Neuronal stem cell (in vitro differentiated cells): ENCODE results near the gene KLHL30.

Experiments
- DNase-seq: peaks from one replicate; pipeline ENCODE4 v3.0.0-alpha.2; 2013; ENCODE audit warnings: low spot score
- H2AFZ ChIP-seq: one replicate; pipeline ENCODE4 v1.6.1; 2013; ENCODE audit warnings: mild to moderate bottlenecking, low read length, inconsistent platforms
- H2AK5ac ChIP-seq: 2 replicates; pipeline ENCODE4 v1.6.1; 2013; ENCODE audit warnings: low read depth, mild to moderate bottlenecking, inconsistent platforms, low read length, moderate library complexity, mixed read lengths
- H2BK120ac ChIP-seq: 2 replicates; pipeline ENCODE4 v1.6.1; 2013; ENCODE audit warnings: low read depth, mild to moderate bottlenecking, inconsistent platforms, low read length, moderate library complexity, mixed read lengths
- H2BK12ac ChIP-seq: one replicate; pipeline ENCODE4 v1.6.1; 2013; ENCODE audit warnings: low read length, inconsistent platforms
- H2BK15ac ChIP-seq: 2 replicates; pipeline ENCODE4 v1.6.1; 2013; ENCODE audit warnings: mild to moderate bottlenecking, low read length, inconsistent platforms, mixed read lengths
- H2BK5ac ChIP-seq: one replicate; pipeline ENCODE4 v1.6.1; 2013; ENCODE audit warnings: inconsistent platforms, mild to moderate bottlenecking, low read length, moderate library complexity
- H3K14ac ChIP-seq: one replicate; pipeline ENCODE4 v1.6.1; 2013; ENCODE audit warnings: low read length, inconsistent platforms
- H3K18ac ChIP-seq: 2 replicates; pipeline ENCODE4 v1.6.1; 2013; ENCODE audit warnings: low read length, inconsistent platforms
- H3K23ac ChIP-seq: 2 replicates; pipeline ENCODE4 v1.6.1; 2013; ENCODE audit warnings: low read depth, mild to moderate bottlenecking, mixed read lengths, low read length, inconsistent platforms; ENCODE audit not compliant: poor library complexity
- H3K27ac ChIP-seq: replicated peaks from 3 replicates; pipeline ENCODE4 v1.5.1; 2013; ENCODE audit warnings: low read length, inconsistent platforms
- H3K27me3 ChIP-seq, 3 experiments: 2 replicates each; pipeline ENCODE4 v1.6.1; 2013; ENCODE audit warnings: low read length in 3 of 3, mild to moderate bottlenecking in 2 of 3, inconsistent platforms in 1 of 3, low read depth in 1 of 3, mixed read lengths in 1 of 3, moderate library complexity in 1 of 3; ENCODE audit not compliant: control insufficient read depth in 3 of 3, insufficient read depth in 3 of 3
- H3K36me3 ChIP-seq, 2 donors: replicated peaks in 1 of 2; 2 replicates each; pipeline ENCODE4 v1.6.1; 2013; ENCODE audit warnings: low read length in 2 of 2; ENCODE audit not compliant: control insufficient read depth in 2 of 2, insufficient read depth in 2 of 2
- H3K4ac ChIP-seq: 2 replicates; pipeline ENCODE4 v1.6.1; 2013; ENCODE audit warnings: inconsistent platforms, mild to moderate bottlenecking, low read length, moderate library complexity
- H3K4me1 ChIP-seq, 2 donors: 1 replicate in 1 of 2; 2 replicates in 1 of 2; pipeline ENCODE4 v1.6.1; 2013; ENCODE audit warnings: low read length in 2 of 2, low read depth in 1 of 2; ENCODE audit not compliant: control insufficient read depth in 2 of 2, insufficient read depth in 1 of 2
- H3K4me2 ChIP-seq: one replicate; pipeline ENCODE4 v1.6.1; 2013; ENCODE audit warnings: mild to moderate bottlenecking, low read length, inconsistent platforms; ENCODE audit not compliant: insufficient read depth, poor library complexity, severe bottlenecking
- H3K4me3 ChIP-seq, 2 donors: 2 replicates each; pipeline ENCODE4 v1.5.1; 2013; ENCODE audit warnings: low read length in 2 of 2, mild to moderate bottlenecking in 2 of 2, inconsistent platforms in 1 of 2, moderate library complexity in 1 of 2
- H3K79me1 ChIP-seq: one replicate; pipeline ENCODE4 v1.6.1; 2013; ENCODE audit warnings: low read depth, mild to moderate bottlenecking, inconsistent platforms, low read length, moderate library complexity
- H3K9ac ChIP-seq: one replicate; pipeline ENCODE4 v1.6.1; 2013; ENCODE audit warnings: mild to moderate bottlenecking, low read depth, low read length, inconsistent platforms; ENCODE audit not compliant: poor library complexity
- H3K9me3 ChIP-seq, 2 donors: replicated peaks in 1 of 2; 2 replicates each; pipeline versions ENCODE3 to v1.6.1; 2013; ENCODE audit warnings: low read length in 2 of 2, mild to moderate bottlenecking in 2 of 2, inconsistent platforms in 1 of 2, low read depth in 1 of 2, mixed read lengths in 1 of 2, moderate library complexity in 1 of 2; ENCODE audit not compliant: control insufficient read depth in 2 of 2, insufficient read depth in 1 of 2
- H4K8ac ChIP-seq: one replicate; pipeline ENCODE4 v1.6.1; 2013; ENCODE audit warnings: low read depth, mild to moderate bottlenecking, inconsistent platforms, low read length, moderate library complexity
- H4K91ac ChIP-seq: one replicate; pipeline ENCODE4 v1.6.1; 2013; ENCODE audit warnings: low read length, low read depth, mild to moderate bottlenecking, inconsistent platforms; ENCODE audit not compliant: poor library complexity
- WGBS, 2 donors: extraction: QIAGEN DNeasy Blood & Tissue Kit; methylation state at CpG; one replicate each; pipeline ENCODE4 v1.1.7; 2013; ENCODE audit warnings: missing lambda C conversion rate in 2 of 2, mixed read lengths in 1 of 2; ENCODE audit not compliant: insufficient read length in 2 of 2, insufficient replicate concordance in 1 of 2; ENCODE audit errors: extremely low coverage in 2 of 2; 5-methylcytosine and 5-hydroxymethylcytosine counted together

Gene KLHL30

GRCh38 chr2:238105506-238106338 lies 32.7 kb upstream of the KLHL30 start:
- Histone ChIP-seq H3K27ac (no peak overlapping the region), H3K27me3 (no peaks in the 10 kb centered on the region), H3K4me1 (peaks cover 23 to 34% of the 10 kb centered on the region in 2 donors), H3K18ac (peak overlapping the region; percentile 85), H3K9ac (no peak overlapping the region), H3K4me2 (no peak overlapping the region), H2AK5ac (peak overlapping the region; percentile 86), H3K23ac (peak overlapping the region; percentile 97), H3K9me3 (no peaks in the 10 kb centered on the region), H3K4me3 (no peak overlapping the region), H2BK5ac (peak overlapping the region; percentile 24), H2AFZ (peak overlapping the region; percentile 15), H2BK12ac (peak overlapping the region; percentile 73), H4K91ac (no peak overlapping the region), H4K8ac (no peak overlapping the region), H3K79me1 (no peaks in the 10 kb centered on the region), H3K14ac (no peak overlapping the region), H2BK120ac (peak overlapping the region; percentile 85), H3K36me3 (no peaks in the 10 kb centered on the region), H3K4ac (no peak overlapping the region), H2BK15ac (peak overlapping the region; percentile 49)
- no peak for DNase-seq
- WGBS, 2 donors, result no CpG with 5 or more reads among the region's 28 CpGs

GRCh38 chr2:238106339-238106697 lies 32.1 kb upstream of the KLHL30 start:
- H2BK15ac ChIP-seq, result peak overlapping the region; percentile 19
- no peak overlapping the region for H3K4me3 ChIP-seq
- H3K27ac ChIP-seq, result no peak overlapping the region
- H3K23ac ChIP-seq, result peak overlapping the region; percentile 97
- H3K36me3 ChIP-seq, result no peaks in the 10 kb centered on the region
- DNase-seq, result no peak
- H3K4me2 ChIP-seq, result no peak overlapping the region
- H4K91ac ChIP-seq, result no peak overlapping the region
- peak overlapping the region; percentile 73 for H2BK12ac ChIP-seq
- WGBS, 2 donors, result no CpG with 5 or more reads among the region's 13 CpGs
- peaks cover 21 to 34% of the 10 kb centered on the region in 2 donors for H3K4me1 ChIP-seq
- H3K4ac ChIP-seq, result no peak overlapping the region
- H3K9ac ChIP-seq, result no peak overlapping the region
- H3K27me3 ChIP-seq, result no peaks in the 10 kb centered on the region
- H3K79me1 ChIP-seq, result no peaks in the 10 kb centered on the region
- H2AFZ ChIP-seq, result peak overlapping the region; percentile 15
- H3K9me3 ChIP-seq, result no peaks in the 10 kb centered on the region
- peak overlapping the region; percentile 85 for H2BK120ac ChIP-seq
- H4K8ac ChIP-seq, result no peak overlapping the region
- H2BK5ac ChIP-seq, result peak overlapping the region; percentile 24
- H3K14ac ChIP-seq, result no peak overlapping the region
- H3K18ac ChIP-seq, result peak overlapping the region; percentile 85
- H2AK5ac ChIP-seq, result peak overlapping the region; percentile 86

DNA sequence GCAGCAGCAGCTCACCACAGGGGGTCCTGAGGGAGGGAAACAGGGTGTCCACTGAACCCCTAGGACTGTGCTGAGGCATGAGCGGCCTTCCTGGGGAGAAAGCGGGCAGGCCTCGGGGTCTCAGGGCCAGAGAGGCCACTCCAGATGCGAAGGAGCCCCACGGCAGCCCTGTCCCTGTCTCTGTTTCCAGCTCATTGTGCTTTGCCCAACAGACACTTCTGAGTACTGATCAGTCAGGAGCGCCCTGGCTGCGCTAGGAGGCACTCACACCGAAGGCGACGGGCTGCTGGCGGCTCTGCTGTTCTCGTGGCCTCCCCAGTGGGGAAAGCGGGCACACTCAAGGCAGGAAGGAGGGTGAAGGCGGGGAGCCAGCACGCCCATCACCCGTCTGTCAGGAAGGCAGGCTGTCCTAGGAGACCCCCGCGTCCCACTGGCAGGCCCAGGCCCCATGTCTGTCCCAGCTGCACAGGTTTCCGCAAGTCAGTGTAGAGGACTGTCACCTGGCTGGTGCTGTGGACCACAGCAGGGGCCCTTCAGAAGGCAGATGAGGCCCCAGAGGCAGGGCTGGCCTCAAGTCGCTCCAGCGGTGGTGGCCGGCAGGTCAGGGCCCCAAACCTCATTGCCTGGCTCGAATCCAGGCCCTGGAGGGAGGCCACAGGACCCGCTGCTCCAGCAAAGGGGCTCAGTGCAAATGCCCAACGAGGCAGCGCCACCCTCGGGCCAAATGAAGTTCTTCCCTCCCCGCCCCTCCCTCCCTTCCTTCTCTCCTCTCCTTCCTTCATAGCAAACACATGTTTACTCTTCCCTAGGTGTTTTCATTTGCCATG lies 31.6 kb upstream of the KLHL30 start:
- Histone ChIP-seq H2BK120ac (peak overlapping the region; percentile 84), H4K91ac (peak overlapping the region; percentile 75), H3K18ac (peak overlapping the region; percentile 88), H2AK5ac (peak overlapping the region; percentile 86), H3K9me3 (no peaks in the 10 kb centered on the region), H3K4me3 (no peak overlapping the region), H3K79me1 (no peaks in the 10 kb centered on the region), H2AFZ (peak overlapping the region; percentile 44), H3K27ac (no peak overlapping the region), H4K8ac (peak overlapping the region; percentile 45), H3K14ac (peak overlapping the region; percentile 63), H2BK15ac (peak overlapping the region; percentile 19), H3K4me2 (no peak overlapping the region), H3K9ac (peak overlapping the region; percentile 30), H3K4ac (peak overlapping the region; percentile 31), H2BK5ac (no peak overlapping the region), H3K36me3 (no peaks in the 10 kb centered on the region), H3K4me1 (peaks cover 21 to 34% of the 10 kb centered on the region in 2 donors), H3K27me3 (no peaks in the 10 kb centered on the region), H2BK12ac (no peak overlapping the region), H3K23ac (peak overlapping the region; percentile 52)
- no peak for DNase-seq
- WGBS, 2 donors, result no CpG with 5 or more reads among the region's 28 CpGs
